NOMO-1 (cell line): ENCODE data around the gene S100B.
"Not testable (repeated sequence)": the region's sequence is repeated elsewhere in the genome, so short reads cannot be mapped to it uniquely, and the experiment has no call there.

Source experiments
- DNase-seq, 2 experiments: peaks; one replicate each; lab custom pipeline; 2025; ENCODE audit not compliant: unreplicated experiment in 2 of 2; lab: John Stamatoyannopoulos, UW

Gene S100B

DNA sequence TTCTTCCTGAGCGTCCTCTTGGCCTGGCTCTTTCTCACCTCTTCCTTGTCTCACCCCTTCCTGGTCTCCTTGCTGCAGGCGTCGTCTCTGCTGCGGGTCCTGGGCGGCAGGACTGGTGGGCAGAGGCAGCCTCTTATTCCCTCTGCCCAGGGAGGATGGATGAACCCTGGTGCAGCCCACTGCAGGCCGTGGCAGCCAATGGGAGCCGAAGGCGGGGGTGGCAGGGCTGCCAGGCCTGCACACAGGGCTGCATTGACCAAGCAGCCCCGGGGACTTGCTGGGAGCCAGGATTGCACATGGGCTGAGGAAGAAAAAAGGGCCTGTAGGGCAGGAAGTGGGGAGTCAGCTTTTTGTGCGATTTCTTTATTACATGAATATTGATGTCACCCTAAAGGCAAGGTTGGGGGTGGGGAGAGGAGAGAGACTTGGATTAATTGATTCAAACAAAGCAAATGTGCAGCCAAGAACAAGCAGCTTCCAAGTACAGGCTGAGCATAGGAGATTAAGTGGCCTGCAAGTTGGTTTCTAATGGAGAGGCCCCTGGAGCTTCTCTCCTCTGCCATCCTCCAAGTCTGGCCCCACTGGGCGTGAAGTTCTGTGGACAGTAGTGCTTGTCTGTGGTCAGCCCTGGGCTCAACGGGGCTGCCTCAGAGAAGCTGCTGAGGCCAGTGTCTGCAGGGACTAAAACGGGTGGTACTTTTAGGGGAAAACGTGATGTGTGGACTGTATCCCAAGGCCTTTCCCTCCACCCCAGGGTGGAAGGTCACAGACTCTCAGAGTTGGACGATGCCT is at the start of gene S100B:
Gene S100B, minus strand, starts transcription at position 108 of the 792 bp plus-strand sequence. CDS start 2,667 bp downstream, outside the sequence.
- DNase-seq: peak in 1 of 2 experiments; percentile 19

DNA sequence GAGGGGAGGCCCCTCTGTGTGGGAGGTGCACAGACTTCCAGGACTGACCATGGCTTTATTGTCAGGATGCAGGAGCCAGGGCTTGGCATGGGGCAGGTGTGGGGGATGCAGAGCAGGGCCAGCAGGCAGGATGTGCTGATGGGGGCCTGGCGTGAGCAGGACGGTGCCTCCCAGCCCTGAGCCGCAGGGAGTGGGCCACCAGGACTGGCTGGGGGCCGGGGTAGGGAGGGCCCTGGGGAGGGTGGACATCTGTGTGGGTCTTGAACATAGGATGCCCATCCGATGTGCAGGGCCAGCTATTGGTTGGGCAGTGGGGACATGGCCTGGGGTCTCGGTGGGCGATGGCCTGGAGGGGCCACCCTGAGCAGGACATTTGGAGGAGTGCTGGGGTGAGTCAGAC is 46.2 kb upstream of the S100B start:
- DNase-seq: no peak

DNA sequence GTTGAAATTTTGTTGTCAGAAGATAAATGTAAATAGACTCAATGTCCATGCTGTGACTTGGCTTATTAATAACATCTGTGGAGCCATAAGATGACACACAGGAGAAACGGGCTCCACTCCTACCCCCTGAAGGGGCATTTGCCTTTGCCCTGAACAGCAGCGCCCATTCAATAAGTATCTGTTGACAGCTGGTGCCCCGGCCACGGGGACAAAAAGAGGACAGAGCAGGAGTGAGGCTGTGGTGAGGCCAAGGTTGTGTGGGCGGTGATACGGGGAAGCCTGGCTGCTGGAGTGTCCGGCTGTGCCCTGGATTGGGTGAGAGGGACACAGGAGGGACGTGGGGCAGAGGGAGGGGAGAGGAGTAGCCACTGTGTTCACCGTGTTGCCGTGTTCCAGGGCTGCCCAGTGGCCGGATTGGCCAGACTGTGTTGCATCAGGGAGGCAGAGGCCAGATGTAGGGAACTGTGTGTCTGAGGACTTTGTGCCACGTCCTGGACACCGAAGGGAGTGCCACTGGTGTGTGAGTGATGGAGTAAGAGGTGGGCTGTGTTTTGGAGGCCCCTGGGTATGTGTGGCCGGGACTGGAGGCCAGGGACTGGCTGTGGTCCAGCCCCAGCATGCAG is 45.7 kb upstream of the S100B start:
- DNase-seq: no peak

DNA sequence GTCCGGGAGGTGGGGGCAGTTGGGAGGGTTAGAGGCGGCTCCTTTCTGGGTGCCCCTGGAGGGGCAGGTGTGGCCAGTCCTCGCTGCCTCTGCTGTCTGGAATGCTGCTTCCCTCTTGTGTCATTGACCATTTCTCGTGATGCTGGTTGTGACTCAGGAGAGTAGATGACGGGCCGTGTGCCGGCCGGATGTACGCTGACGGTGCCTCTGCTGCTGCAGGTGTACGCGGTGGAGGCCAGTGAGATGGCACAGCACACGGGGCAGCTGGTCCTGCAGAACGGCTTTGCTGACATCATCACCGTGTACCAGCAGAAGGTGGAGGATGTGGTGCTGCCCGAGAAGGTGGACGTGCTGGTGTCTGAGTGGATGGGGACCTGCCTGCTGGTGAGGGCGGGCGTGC is 44.5 kb upstream of the S100B start:
- DNase-seq: no peak

DNA sequence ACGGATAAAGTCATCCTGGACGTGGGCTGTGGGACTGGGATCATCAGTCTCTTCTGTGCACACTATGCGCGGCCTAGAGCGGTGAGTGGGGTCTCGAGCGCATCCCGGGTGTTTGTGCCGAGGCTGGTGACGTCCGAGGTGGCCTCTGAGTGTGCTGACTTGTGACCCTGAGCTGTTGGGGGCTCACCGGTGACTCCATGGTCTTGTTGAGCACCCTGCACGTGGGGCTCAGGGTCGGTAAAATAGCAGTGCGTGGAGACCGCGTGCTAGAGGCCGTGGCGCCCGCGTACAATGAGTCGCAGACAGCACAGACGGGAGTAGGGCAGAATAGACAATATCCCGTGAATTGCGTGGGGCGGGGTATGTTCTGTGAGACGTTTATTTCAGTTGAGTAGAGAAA is 43.7 kb upstream of the S100B start:
- DNase-seq: no peak

DNA sequence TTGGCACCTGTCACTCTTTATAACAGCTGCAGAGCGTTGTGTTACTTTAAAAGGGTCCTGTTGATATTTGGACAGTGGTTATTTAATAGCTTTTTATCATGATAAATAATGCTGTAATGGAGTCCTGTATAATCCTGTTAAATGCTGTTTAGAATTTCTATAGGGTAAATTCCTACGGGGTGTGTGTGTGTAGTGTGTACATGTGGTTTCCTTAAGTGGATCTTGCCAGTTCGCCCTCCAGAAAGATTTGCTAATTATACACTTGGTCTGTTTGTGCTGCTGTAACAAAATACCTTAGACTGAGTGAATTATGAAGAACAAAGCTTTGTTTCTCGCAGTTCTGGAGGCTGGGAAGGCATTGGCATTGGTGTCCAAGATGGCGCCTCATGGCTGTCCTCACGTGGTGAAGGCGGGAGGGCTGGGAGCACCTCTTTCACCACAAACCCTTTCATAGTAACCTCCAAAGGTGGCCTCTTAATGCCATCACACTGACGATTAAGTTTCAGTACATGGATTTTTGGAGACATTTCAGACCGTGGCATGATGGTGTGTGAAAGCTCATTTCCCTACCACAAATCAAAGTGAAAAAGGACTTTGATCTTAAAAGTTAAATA is 41.8 kb upstream of the S100B start:
- no peak for DNase-seq

DNA sequence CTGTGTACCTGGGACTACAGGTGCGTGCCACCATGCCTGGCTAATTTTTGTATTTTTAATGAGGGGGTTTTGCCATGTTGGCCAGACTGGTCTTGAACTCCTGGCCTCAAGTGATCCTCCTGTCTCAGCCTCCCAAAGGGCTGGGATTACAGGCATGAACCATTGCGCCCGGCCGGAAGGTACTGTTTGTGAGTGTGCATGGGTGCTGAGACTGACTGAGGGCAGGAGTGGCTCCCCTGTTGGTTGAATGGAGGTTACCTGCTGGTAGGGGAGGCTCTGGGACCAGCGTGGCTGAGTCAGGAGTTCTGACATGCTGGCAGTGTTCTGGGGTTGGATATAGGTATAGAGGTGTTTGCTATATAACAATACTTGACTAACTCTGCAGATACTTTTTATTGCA is 41.0 kb upstream of the S100B start:
- no peak for DNase-seq

DNA sequence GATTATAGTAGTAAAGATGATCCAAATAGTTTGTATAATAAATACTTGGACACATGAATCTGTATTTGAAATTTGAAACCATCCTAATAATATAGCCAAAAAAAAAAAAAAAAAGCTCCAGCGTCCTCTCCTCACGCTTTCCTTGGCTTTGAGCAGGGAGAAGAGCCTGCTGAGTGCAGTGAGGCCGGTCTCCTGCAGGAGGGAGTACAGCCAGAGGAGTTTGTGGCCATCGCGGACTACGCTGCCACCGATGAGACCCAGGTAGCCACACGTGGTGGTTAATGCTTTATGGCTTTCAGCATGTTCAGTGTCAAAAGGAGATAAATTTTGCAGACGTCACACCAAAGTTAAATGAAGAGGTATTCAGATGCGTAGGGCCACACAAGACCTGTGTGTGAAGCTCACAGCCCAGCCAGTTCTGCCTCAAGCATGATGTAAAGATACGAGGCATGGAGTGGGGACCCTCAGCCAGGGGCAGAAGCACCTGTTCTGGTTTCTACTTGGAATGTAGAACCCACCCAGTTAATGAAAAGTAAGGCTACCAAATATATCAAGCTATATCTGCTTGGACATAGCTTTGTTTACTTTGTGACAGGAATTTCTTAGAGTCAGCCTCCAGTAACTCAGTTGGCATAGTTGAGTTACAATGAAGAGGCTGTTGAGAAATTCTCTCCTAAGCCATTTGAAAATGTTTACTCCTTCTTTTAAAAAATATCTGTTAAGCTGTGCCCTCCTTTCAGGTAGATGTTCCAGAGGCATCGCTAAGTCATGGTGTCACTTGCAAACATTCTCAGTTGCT is 38.7 kb upstream of the S100B start:
- DNase-seq: no peak

DNA sequence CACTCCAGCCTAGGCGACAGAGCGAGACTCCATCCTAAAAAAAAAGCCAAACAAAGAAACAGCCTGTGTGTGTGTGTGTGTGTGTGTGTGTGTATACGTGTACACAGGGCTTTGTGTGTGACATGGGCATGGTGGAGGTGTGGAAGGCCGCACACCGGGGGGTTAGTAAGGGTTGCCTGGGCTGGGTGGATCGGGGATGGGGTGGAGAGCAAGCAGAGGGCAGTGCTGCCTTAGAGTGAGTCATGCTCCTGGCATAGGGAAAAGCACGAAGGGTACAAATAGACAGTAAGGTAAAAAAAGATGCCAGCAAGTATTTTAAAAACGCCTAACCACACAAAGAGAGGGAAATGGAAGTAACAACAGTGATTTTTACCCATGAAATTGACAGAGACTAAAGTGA is 36.8 kb upstream of the S100B start:
- no peak for DNase-seq

DNA sequence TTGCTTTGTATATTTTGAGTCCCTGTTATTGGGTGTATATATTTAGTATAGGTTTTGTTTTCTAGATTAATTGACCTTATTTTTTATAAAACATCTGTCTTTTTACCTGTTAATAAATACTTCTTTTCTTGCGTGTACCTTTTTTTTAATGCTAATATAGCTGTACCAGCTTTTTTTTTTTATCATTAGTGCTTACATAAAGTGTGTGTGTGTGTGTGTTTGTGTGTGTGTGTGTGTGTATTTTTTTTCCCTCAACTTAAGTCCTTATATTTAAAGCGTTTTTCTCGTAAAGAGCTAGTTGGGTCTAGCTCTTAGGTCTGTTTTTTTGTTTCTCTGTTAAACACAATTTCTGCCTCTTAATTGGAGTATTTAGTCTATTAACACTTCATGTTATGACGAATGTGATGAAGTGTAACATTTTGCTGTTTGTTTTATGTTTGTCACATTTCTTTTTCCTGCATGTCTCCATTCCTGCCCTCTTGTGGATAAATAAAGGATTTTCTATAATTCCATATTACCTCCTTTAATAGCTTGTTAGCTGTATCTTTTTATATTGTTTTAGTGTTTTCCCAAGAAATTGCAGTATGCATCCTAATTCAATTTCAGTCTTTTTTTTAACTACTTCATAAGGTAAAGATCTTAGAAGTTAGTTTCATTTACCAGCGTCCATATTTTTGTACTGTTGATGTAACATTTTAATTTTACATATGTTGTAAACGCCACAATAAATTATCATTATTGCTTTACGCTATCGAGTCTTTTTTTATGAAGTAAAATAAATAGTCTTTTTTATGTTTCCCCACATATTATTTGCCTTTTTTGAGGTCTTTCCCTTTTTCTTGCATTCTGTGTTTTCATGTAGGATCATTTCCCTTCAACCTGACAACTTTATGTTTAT is 34.9 kb upstream of the S100B start:
- DNase-seq: peak in 1 of 2 experiments; percentile 21

DNA sequence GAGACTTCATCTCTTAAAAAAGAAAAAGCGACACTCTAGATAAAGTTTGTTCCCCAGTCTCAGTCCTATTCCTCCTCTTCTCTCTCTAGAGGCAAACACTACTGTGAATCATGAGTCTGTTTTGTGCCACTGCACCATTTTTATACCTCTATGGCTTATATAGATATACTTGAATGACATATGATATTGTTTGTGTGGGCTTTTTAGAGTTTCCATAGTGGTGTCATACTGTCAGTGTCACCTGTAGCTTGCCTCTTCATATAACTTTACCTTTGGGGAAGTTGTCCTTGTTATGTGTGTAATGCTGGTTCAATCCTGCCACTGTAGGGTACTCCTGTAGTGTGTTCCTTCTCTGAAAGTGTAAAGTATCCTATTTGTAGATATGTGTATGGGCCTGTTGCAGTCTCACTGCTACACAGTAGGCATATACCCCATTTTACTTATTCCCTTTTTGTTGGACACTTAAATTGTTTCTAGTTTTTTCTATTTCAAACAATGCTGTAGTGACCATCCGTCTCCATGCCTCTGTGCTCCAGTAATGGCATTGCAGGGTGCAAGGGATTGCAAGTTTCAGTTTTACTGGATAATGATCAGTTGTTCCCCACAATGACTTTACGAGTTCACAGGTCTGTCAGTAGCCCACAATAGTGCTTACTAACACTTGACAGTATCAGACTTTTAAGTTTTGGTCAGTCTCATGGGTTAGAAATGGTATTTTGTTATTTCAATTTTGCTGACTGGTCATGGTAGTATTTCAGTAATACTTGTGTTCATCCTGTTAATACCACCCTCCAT is 33.3 kb upstream of the S100B start:
- no peak for DNase-seq

DNA sequence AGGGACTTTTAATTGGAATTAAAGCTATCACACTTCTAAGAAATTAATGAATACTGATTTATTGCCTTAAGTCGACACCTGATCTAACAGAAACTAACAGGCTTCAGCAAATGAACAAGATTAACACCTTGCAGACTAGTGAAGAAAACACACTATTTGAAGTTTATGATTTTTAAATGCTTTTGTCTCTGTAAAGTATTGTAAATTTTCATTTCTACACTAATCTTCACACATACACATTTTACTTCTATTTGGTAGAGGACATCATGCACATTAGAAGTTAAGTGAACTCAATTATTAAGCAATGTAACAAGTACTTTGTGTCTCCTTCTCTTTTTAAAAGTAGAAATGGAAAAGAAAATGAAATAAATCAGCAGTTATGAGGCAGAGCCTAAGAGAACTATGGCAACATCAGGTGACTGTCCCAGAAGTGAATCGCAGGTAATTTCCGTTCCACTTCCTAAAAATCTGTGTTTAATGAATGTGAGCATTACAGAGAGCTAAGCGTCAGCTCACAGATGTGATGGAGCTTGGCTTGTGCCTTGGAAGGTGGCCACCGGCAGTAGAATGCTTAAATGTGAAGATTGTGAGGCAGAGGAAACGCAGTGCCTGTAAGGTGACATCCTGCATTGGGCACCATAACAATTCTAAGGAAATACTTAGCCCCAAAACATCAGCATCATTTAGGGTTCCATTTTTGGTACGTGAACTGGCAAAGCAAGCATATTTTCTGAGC is 31.8 kb upstream of the S100B start:
- no peak for DNase-seq

DNA sequence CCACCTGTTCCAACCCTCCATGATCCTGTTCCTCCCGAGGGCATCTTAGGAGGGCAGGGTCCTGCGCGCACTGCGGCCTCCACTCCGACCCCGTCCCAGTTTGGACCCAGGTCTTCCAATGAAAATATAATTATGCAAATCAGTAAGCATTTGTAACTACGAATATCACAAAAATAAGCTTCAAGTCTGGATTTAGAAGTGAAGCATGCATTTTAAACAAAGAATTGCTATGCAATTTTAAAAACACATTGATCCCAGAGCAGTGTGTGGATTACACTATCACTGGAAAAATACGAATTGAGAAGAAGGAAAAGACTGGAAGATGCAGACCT is 31.3 kb upstream of the S100B start:
- no peak for DNase-seq

DNA sequence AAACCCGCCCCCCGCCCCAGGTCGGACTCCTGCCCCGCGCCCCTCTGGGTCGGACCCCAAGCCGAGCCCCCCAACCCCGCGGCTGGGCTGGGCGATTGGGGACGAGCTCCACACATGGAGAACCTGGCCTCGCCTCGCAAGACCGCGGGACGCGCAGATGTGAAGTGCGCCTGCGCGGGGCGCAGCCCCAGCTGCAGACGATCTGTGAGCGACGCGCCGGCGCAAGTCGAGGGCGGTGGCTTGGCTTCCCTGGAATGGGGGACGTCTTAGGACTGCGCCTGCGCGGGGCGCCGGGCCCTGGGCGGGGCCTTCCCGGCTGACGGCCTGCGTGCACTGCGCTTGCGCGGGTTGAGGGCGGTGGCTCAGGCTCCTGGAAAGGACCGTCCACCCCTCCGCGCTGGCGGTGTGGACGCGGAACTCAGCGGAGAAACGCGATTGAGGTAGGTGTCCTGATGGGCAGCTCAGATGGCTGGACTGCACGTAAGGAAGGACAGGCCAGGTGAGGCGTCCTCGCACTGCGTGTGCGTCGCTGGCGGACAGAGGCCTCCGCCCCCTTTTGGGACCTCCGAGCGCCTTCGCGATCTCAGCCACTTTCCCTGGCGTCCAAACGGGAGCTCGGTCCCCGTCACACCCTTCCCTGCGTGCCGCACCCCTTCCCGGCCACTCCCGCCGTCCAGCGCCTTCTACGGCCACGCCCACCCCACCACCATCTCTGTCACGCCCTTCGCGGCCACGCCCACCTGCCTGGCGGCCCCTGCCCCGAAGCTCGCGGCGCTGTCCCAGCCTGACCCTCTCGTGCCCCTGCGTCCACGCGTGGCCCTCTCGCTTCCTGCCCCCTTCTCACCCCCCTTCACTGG is 30.7 kb upstream of the S100B start, which contains the start of gene PRMT2:
Gene PRMT2, plus strand, starts transcription at position 351 of the 857 bp plus-strand sequence. CDS start 1,278 bp downstream, outside the sequence.
- DNase-seq: peak; percentile 95 to 98

DNA sequence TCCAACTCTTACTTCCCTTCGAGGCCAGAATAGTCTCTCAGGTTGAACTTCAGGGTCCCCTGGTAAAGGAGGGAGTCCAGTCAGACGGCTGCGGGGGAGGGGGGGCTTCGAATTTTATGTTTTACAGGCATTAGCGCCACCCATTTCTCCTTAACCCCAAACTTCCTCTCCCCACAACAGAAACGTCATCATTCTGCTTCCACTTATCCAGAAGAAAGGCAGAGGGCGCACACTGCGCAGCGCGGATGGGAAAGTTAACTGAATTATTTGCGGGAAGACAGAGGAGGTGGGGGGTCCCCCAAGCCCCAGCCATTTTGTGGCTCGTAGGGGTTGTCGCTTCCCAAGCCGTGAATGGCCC is 30.1 kb upstream of the S100B start:
- peak; percentile 78 to 86 for DNase-seq

DNA sequence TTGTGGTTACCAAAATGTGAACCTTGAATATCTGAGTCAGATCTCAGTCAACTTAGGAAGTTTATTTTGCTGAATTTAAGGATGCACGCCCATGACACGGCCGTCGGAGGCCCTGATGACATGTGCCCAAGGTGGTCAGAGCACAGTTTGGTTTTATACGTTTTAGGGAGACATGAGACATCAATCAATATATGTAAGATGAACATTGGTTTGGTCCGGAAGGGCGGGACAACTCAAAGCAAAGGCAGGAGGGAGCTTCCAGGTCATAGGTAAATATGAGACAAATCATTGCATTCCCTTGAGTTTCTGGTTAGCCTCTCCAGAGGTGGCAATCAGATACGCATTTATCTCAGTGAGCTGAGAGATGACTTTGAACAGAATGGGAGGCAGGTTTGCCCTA is 29.5 kb upstream of the S100B start:
- DNase-seq: no peak

DNA sequence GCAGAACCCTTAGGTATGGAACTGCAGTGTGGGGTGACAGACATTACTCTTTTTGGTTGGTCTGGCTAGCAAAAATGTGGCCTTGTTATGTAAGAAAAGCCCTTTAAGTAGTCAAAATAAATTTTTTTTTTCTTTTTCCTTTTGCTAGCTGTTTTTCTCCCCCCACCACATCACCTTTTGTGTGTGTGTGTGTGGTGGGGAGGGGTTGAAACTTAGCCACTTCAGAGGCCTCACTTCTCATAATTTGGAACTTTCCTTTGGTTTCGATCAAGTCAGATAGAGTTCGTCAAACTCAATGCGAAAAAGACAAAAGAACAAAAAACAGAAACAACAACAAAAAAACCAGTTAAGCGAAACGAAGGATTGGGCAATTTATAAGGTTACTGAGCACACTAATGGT is 28.7 kb upstream of the S100B start:
- DNase-seq: no peak

DNA sequence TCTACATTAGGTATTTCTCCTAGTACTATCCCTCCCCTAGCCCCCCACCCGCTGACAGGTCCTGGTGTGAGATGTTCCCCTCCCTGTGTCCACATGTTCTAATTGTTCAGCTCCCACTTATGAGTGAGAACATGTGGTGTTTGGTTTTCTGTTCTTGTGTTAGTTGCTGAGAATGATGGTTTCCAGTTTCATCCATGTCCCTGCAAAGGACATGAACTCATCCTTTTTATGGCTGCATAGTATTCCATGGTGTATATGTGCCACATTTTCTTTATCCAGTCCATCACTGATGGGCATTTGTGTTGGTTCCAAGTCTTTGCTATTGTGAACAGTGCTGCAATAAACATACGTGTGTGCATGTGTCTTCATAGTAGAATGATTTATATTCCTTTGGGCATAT is 26.0 kb upstream of the S100B start:
- DNase-seq: not testable (repeated sequence)
